ENCODE results near the gene SEC16A.
A peak's percentile ranks its signal among the peaks of the same experiment; 100 is the strongest.

SEC16A gene

GRCh38 chr9:136517012-136517743, 34.3 kb upstream of the SEC16A start:
- DNase-seq (ENCODE audit: low read depth in 2 of 2), result no peak
- no peak for TF ChIP-seq CTCF (IDR thresholded peaks at IDR 0.05; ENCODE audit: low read depth, low read length)
- no peak overlapping the region for H3K4me3 ChIP-seq (replicated peaks in 1 of 2; ENCODE audit: low read depth in 2 of 2, low read length in 2 of 2)

- TF ChIP-seq CTCF (IDR thresholded peaks at IDR 0.05; ENCODE audit: low read depth, low read length), result no peak
- no peak for DNase-seq (ENCODE audit: low read depth in 2 of 2)
- H3K4me3 ChIP-seq (replicated peaks in 1 of 2; ENCODE audit: low read depth in 2 of 2, low read length in 2 of 2), result no peak overlapping the region
Measured at GRCh38 chr9:136516191-136516654, 33.4 kb upstream of the SEC16A start.

- TF ChIP-seq CTCF (IDR thresholded peaks at IDR 0.05; ENCODE audit: low read depth, low read length), result no peak
- H3K4me3 ChIP-seq (replicated peaks in 1 of 2; ENCODE audit: low read depth in 2 of 2, low read length in 2 of 2), result no peak overlapping the region
- DNase-seq (ENCODE audit: low read depth in 2 of 2), result no peak
Measured at GRCh38 chr9:136515276-136515675, 32.4 kb upstream of the SEC16A start.

GRCh38 chr9:136514022-136514714, 31.3 kb upstream of the SEC16A start:
- H3K4me3 ChIP-seq (replicated peaks in 1 of 2; ENCODE audit: low read depth in 2 of 2, low read length in 2 of 2), result no peak overlapping the region
- no peak for TF ChIP-seq CTCF (IDR thresholded peaks at IDR 0.05; ENCODE audit: low read depth, low read length)
- no peak for DNase-seq (ENCODE audit: low read depth in 2 of 2)

- no peak for TF ChIP-seq CTCF (IDR thresholded peaks at IDR 0.05; ENCODE audit: low read depth, low read length)
Measured at GRCh38 chr9:136513191-136513590, 30.4 kb upstream of the SEC16A start.

GRCh38 chr9:136512651-136513071, 29.8 kb upstream of the SEC16A start:
- DNase-seq (ENCODE audit: low read depth in 2 of 2), result peak in 1 of 2 donors; percentile 29
- no peak for TF ChIP-seq CTCF (IDR thresholded peaks at IDR 0.05; ENCODE audit: low read depth, low read length)
- H3K4me3 ChIP-seq (replicated peaks in 1 of 2; ENCODE audit: low read depth in 2 of 2, low read length in 2 of 2), result no peak overlapping the region

More at GRCh38 chr9:136513191-136513590, 30.4 kb upstream of the SEC16A start:
- H3K4me3 ChIP-seq (replicated peaks in 1 of 2; ENCODE audit: low read depth in 2 of 2, low read length in 2 of 2), result no peak overlapping the region
- no peak for DNase-seq (ENCODE audit: low read depth in 2 of 2)

Data from cardiac fibroblast (primary cell).